Measurements from ENCODE around the gene MEIOSIN.

MEIOSIN gene

DNA sequence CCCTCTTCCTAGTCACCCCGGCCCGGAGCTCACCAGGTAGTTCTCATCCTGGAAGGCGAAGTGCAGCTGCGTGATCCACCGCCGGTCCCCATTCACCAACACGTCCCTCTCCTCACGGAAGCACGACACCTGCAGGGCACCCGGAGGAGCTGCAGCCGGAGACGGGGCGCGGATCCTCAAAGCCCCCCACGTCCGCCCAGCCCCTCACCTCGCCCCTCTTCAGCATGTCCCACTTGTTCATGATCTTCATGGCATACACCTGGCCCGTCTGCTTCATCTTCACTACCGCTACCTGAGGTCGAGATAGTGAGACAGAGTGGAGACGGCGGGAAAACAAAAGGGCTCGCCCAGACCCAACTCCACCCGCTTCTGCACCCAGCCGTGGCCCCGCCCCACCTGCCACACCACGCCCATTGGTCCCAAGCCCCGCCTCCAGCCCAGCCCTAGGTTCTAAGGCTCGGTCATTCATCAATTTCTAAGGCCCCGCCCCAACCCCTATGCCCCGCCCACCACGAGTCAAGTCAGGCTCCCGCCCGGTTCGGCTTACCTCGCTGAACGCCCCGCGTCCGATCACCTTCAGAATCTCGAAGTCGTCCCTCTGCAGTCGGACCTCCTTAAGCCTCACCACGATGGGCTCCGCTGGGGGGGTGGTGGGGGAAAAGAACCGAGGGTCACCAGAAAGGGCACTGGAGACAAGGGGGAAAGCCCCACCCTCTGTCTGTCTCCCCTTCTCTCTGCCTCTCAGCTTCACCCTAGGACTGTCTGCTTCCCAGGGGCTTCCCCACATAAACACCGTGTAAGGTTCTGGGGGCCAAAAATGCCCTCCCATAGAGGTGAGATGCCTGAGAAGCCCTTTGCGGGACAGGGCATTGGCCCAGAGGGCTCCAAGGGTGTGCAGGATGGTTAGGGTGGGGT is 46.2 kb downstream of the MEIOSIN start:
- peaks cover 3% of the 10 kb centered on the region for H3K27me3 Mint-ChIP-seq (ENCODE audit: low read depth, poor library complexity)
- no peak overlapping the region for H3K27ac Mint-ChIP-seq
- H3K4me3 Mint-ChIP-seq = peak overlapping the region; percentile 85
- peak; percentile 99 for DNase-seq
- peaks cover 30% of the 10 kb centered on the region for H3K36me3 Mint-ChIP-seq (ENCODE audit: low read depth)
- TF ChIP-seq, protein P1, sequence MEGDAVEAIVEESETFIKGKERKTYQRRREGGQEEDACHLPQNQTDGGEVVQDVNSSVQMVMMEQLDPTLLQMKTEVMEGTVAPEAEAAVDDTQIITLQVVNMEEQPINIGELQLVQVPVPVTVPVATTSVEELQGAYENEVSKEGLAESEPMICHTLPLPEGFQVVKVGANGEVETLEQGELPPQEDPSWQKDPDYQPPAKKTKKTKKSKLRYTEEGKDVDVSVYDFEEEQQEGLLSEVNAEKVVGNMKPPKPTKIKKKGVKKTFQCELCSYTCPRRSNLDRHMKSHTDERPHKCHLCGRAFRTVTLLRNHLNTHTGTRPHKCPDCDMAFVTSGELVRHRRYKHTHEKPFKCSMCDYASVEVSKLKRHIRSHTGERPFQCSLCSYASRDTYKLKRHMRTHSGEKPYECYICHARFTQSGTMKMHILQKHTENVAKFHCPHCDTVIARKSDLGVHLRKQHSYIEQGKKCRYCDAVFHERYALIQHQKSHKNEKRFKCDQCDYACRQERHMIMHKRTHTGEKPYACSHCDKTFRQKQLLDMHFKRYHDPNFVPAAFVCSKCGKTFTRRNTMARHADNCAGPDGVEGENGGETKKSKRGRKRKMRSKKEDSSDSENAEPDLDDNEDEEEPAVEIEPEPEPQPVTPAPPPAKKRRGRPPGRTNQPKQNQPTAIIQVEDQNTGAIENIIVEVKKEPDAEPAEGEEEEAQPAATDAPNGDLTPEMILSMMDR (IDR thresholded peaks at IDR 0.05) = peak; percentile 72
- no peaks in the 10 kb centered on the region for H3K9me3 Mint-ChIP-seq
- H3K4me1 Mint-ChIP-seq = peaks cover 52% of the 10 kb centered on the region

DNA sequence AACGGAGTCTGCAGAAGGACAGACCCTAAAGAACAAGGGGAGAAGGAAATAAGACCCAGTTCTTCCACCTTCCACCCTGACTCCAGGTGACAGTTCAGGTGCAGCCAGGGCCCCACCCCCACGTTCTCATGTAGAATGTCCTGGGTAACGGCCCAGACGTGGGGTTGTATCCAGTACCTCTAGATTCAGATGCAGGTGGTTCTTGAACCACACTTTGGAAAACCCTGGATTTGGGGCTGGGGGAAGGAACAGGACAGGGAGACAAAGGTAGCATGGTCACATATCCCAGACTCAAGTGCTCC is 46.9 kb downstream of the MEIOSIN start:
- Mint-ChIP-seq H3K4me1 (peaks cover 54% of the 10 kb centered on the region), H3K9me3 (no peaks in the 10 kb centered on the region), H3K36me3 (ENCODE audit: low read depth) (peaks cover 24% of the 10 kb centered on the region), H3K4me3 (no peak overlapping the region), H3K27me3 (ENCODE audit: low read depth, poor library complexity) (peaks cover 3% of the 10 kb centered on the region), H3K27ac (no peak overlapping the region)
- TF ChIP-seq, protein P1 (IDR thresholded peaks at IDR 0.05) = no peak
- no peak for DNase-seq

DNA sequence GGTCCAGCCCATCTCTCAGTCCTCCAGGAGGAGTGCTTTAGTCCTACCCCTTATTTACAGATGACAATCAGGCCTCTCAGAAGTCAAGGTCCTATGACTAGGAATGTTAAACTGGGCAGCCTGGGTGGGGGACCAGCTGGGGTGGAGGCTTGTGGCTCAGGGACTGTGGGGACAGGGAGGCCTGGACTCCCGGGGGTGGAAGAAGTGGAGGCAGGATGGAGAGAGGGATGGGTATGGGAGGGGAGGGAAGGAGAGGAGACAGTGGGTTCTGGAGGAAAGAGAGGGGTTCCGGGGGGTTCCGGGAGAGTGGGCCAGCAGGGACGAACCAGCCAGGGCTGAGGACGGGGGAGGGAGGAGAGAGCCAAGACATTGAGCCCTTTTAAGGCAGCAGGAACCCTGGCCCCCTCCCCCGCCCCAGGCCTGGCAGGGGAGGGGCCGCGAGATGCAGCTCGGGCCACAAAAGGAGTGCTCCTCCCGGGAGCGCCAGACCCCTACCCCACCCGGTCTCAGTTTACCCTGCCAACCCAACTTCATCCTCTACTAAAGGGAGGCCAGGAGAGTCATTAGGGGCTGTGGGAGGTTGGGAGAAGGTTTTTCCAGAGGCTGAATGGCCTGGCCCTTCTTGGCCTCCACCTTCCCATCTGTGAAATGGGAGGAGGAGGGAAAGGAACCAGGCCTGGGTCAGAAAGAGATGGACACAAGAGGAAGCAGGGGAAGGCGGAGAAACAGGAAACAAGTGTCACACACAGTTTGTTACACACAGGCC is 47.4 kb downstream of the MEIOSIN start:
- Mint-ChIP-seq H3K36me3 (ENCODE audit: low read depth) (peaks cover 23% of the 10 kb centered on the region), H3K4me1 (peaks cover 54% of the 10 kb centered on the region), H3K27me3 (ENCODE audit: low read depth, poor library complexity) (peaks cover 3% of the 10 kb centered on the region), H3K4me3 (peak overlapping the region; percentile 25), H3K9me3 (no peaks in the 10 kb centered on the region), H3K27ac (no peak overlapping the region)
- TF ChIP-seq, protein P1 (IDR thresholded peaks at IDR 0.05) = no peak
- DNase-seq = no peak

DNA sequence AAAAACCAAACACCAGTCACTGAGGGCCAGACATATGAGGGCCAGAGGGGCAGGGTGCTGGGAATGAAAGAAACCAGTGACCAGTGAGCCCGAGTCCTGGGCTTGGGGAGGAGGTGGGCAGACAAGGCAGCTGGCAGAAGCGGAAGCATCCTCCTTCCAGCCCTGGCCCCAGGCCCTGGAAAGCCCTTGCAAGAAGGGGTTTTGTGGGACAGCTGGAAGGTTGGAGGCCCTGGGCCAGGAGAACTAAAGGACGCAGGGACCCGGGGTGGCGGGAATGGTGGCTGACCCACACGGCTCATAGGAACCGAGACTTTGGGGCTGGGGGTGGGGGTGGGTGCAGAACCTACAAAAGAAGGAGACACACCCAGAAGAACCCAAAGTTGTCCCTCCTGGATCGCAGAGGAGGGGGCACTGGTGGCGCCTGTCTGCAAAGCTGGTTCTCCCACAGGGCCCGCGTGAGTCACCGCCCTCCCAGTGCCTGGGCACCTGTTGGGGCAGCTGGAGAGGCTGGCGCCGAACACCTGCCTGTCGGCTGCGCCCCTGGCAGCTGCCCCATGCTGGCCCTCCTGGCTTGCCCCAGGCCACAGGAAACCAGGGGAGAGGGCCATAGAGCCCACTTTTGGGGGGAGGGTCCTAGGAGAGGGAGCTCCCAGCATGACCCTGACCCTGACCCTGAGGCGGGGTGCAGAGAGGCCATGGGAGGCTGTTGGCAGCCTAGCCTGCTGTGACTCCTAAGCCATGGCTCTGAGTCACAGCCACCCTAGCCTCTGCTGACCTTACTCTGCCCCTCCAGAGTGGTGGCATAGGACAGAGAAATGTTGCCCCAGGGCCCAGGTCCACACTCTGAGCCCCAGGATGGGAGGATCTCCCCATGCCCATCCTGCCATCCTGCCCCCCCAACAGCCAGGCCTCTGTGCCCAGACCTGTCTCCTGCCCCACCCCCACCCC is 48.2 kb downstream of the MEIOSIN start:
- H3K27me3 Mint-ChIP-seq (ENCODE audit: low read depth, poor library complexity) = peaks cover 3% of the 10 kb centered on the region

DNA sequence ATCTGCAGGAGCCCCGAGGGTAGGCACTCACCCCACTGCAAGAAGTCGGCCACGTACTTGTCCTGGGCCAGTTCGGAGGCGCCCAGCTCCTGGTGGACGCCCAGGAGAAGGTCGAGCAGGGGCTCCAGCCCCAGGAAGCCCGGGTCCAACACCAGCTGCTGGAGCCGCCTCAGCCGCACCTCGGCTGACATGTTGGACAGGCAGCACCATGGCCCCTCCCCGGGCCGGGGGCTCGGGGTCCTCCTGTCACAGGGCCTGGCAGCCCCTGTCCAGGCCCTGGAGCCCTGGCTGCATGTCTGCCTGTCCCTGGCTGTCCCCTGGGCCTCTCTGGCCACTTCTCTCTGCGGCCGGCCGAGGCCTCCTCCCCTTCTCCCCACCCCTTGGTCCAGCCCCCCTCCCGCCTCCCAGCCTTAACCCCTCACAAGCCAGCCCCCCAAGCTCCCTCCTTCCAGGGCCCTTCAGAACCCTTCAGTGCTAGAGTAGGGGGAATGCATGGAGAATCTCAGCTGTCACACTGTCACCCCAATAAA is 49.0 kb downstream of the MEIOSIN start, which contains the start of gene DMPK:
Gene DMPK (minus strand): TSS at position 329 of the 530 bp plus-strand sequence. CDS start 138 bp downstream, at position 191.
- H3K27ac Mint-ChIP-seq = peak within 1 kb of the TSS; percentile 81
- H3K4me3 Mint-ChIP-seq = peak within 1 kb of the TSS; percentile 36
- H3K27me3 Mint-ChIP-seq (ENCODE audit: low read depth, poor library complexity) = no peaks in the 10 kb centered on the region
- no peak for DNase-seq
- no peaks in the 10 kb centered on the region for H3K9me3 Mint-ChIP-seq
- peaks cover 16% of the 10 kb centered on the region for H3K36me3 Mint-ChIP-seq (ENCODE audit: low read depth)
- TF ChIP-seq, protein P1 (IDR thresholded peaks at IDR 0.05) = no peak
- H3K4me1 Mint-ChIP-seq = peaks cover 54% of the 10 kb centered on the region

More for the DNA sequence above, 48.2 kb downstream of the MEIOSIN start:
- H3K4me1 Mint-ChIP-seq = peaks cover 54% of the 10 kb centered on the region
- TF ChIP-seq, protein P1 (IDR thresholded peaks at IDR 0.05) = no peak
- no peak overlapping the region for H3K27ac Mint-ChIP-seq
- H3K9me3 Mint-ChIP-seq = no peaks in the 10 kb centered on the region
- H3K4me3 Mint-ChIP-seq = peak overlapping the region; percentile 25
- H3K36me3 Mint-ChIP-seq (ENCODE audit: low read depth) = peaks cover 21% of the 10 kb centered on the region
- no peak for DNase-seq

All from nephron progenitor cell (in vitro differentiated cells).